HL-60 (cell line): Measurements from ENCODE around the gene IFNL1.
"Not testable (repeated sequence)": the region's sequence is repeated elsewhere in the genome, so short reads cannot be mapped to it uniquely, and the experiment has no call there.

Source experiments
- DNase-seq, 2 experiments: peaks; one replicate each; pipeline ENCODE4 v3.0.0-alpha.2; 2010 to 2020; ENCODE audit warnings: low read depth in 1 of 2, low spot score in 1 of 2
- H3K27ac ChIP-seq: fragments of 250-450 bp; sonication (Bioruptor Pico); replicated peaks from 2 replicates; pipeline ENCODE4 v1.5.1; 2020; ENCODE audit warnings: mild to moderate bottlenecking, moderate library complexity
- H3K27me3 ChIP-seq: fragments of 250-450 bp; sonication (Bioruptor Pico); 2 replicates; pipeline ENCODE4 v1.5.1; 2021; ENCODE audit warnings: mild to moderate bottlenecking, moderate library complexity; ENCODE audit not compliant: insufficient read depth, poor library complexity, severe bottlenecking
- H3K4me3 ChIP-seq: replicated peaks from 2 replicates; pipeline ENCODE4 v1.5.1; 2011; ENCODE audit warnings: mild to moderate bottlenecking, control low read depth, low read length; ENCODE audit not compliant: insufficient read depth
- CTCF ChIP-seq: IDR thresholded peaks from one replicate; pipeline ENCODE4 v1.5.1; 2011; ENCODE audit warnings: low read length, control low read depth, inconsistent platforms; ENCODE audit not compliant: insufficient read depth
- GABPA ChIP-seq: IDR thresholded peaks from 2 replicates; pipeline ENCODE4 v1.6.1; 2012; ENCODE audit warnings: low read depth
- POLR2AphosphoS5 ChIP-seq: IDR thresholded peaks from 2 replicates; pipeline ENCODE4 v1.6.1; 2012; ENCODE audit warnings: low read depth
- REST ChIP-seq: IDR thresholded peaks from 2 replicates; pipeline ENCODE4 v1.6.1; 2012; ENCODE audit warnings: low read depth; ENCODE audit not compliant: insufficient replicate concordance
- SPI1 ChIP-seq: IDR thresholded peaks from 2 replicates; pipeline ENCODE4 v1.6.1; 2012; ENCODE audit warnings: low read depth, mild to moderate bottlenecking, borderline replicate concordance

Gene IFNL1

DNA sequence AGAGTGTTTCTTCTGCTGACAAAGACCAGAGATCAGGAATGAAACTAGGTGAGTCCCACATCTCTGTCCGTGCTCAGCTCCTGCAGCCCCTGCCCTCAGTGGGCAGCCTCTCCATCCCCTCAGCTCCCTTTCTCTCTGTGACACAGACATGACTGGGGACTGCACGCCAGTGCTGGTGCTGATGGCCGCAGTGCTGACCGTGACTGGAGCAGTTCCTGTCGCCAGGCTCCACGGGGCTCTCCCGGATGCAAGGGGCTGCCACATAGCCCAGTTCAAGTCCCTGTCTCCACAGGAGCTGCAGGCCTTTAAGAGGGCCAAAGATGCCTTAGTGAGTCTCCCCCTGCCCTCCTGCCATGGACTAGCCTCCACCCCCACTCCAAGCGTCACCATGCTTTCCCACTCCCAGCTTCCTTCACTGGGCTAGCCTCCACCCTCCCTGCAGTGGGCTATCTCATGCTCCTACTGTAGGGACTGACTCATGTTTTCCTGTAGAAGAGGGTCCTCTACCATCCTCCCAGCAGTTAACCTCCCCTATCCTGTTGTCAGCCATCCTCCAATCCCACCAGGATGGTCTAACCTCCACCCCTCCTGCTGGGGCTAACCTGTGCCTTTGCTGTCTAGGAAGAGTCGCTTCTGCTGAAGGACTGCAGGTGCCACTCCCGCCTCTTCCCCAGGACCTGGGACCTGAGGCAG lies 27.5 kb upstream of the IFNL1 start:
- peaks cover 13% of the 10 kb centered on the region for H3K27me3 ChIP-seq
- H3K4me3 ChIP-seq, DNase-seq, H3K27ac ChIP-seq: not testable (repeated sequence)

GRCh38 chr19:39269369-39269768 lies 26.8 kb upstream of the IFNL1 start:
- not testable (repeated sequence) for H3K4me3 ChIP-seq, DNase-seq, H3K27me3 ChIP-seq, H3K27ac ChIP-seq

DNA sequence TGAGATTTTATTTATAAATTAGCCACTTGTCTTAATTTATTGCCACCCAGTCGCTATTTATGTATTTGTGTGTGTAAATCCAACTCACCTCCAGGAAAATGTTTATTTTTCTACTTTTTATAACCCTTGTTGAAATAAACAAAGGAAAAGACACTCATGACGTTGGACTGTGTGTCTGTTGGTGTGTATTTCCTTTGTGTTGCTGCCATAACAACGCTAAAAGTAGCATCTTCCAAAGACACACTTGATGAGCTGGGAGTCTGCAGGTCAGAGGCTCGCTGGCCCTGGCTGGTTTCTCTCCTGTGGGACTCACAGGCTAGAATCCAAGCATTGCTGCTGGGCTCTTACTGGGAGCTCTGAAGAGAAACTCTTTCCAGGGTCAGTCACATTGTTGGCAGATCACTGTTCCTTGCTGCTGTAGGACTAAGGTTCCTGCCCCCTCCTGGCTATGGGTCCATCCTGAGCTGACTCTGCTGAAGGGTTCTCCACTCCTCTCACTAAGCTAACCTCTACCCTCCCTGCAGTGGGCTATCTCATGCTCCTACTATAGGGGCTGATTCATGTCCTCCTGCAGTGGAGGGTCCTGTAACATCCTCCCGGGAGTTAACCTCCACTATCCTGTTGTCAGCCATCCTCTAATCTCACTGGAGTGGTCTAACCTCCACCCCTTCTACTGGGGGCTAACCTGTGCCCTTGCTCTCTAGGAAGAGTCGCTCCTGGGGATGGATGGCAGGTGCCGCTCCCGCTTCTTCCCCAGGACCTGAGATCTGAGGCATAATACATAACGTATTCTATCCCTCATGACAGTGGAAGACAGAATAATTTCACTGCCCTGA lies 26.0 kb upstream of the IFNL1 start:
- no peak overlapping the region for H3K27ac ChIP-seq
- H3K27me3 ChIP-seq = peaks cover 3% of the 10 kb centered on the region
- no peak overlapping the region for H3K4me3 ChIP-seq
- TF ChIP-seq CTCF (no peak), SPI1 (no peak), GABPA (no peak), REST (no peak), POLR2AphosphoS5 (no peak)
- no peak for DNase-seq

- H3K27me3 ChIP-seq = not testable (repeated sequence)
Observed at GRCh38 chr19:39273859-39274258, 22.3 kb upstream of the IFNL1 start.

GRCh38 chr19:39275578-39275977 lies 20.6 kb upstream of the IFNL1 start:
- TF ChIP-seq SPI1 = no peak
- TF ChIP-seq GABPA = no peak
- no peak for TF ChIP-seq POLR2AphosphoS5
- TF ChIP-seq CTCF = no peak
- no peak for TF ChIP-seq REST
- H3K27me3 ChIP-seq = no peaks in the 10 kb centered on the region
- DNase-seq = no peak
- no peak overlapping the region for H3K4me3 ChIP-seq
- no peak overlapping the region for H3K27ac ChIP-seq

More at GRCh38 chr19:39273859-39274258, 22.3 kb upstream of the IFNL1 start:
- DNase-seq, H3K4me3 ChIP-seq, H3K27ac ChIP-seq: not testable (repeated sequence)
